ENCODE data around the gene PHF21A. TPM values are rescaled to one million over a fixed set of nuclear protein-coding genes. Genes with fewer than 3 reads are reported as not detected.

PHF21A gene
- total and polyA plus RNA-seq, 2 of the 13 experiments (the other 11 are each of a cell fraction or from before 2014, with no cell fraction given): 4.1 to 34.6 TPM

- no peak for TF ChIP-seq ZFP82 (CRISPR knock-in tag; IDR thresholded peaks at IDR 0.05; ENCODE audit: borderline replicate concordance)
- no peak for TF ChIP-seq ZNF629 (CRISPR knock-in tag; conservative IDR thresholded peaks at IDR 0.05)
- TF ChIP-seq ZNF20 (CRISPR knock-in tag; IDR thresholded peaks at IDR 0.05): no peak
- TF ChIP-seq CENPBD1 (CRISPR knock-in tag; IDR thresholded peaks at IDR 0.05; ENCODE audit: borderline replicate concordance, low read depth): no peak
- TF ChIP-seq REXO4 (CRISPR knock-in tag; IDR thresholded peaks at IDR 0.05; ENCODE audit: borderline replicate concordance): no peak
- no peak for TF ChIP-seq ZBED4 (CRISPR knock-in tag; IDR thresholded peaks at IDR 0.05; ENCODE audit: borderline replicate concordance)
- TF ChIP-seq SRSF1 (optimal IDR thresholded peaks at IDR 0.05; ENCODE audit: low read depth, low read length): no peak
- no peak for TF ChIP-seq NFE2L1 (CRISPR knock-in tag; IDR thresholded peaks at IDR 0.05; ENCODE audit: borderline replicate concordance)
- no peak for TF ChIP-seq ZNF619 (CRISPR knock-in tag; IDR thresholded peaks at IDR 0.05)
- no peak for TF ChIP-seq ZSCAN31 (CRISPR knock-in tag; IDR thresholded peaks at IDR 0.05; ENCODE audit: low read depth)
- TF ChIP-seq NCOA5 (CRISPR knock-in tag; IDR thresholded peaks at IDR 0.05): no peak
- TF ChIP-seq ZNF275 (CRISPR knock-in tag; IDR thresholded peaks at IDR 0.05; ENCODE audit: borderline replicate concordance): peak; percentile 31; the same call in 1 of the 2 replicates
- TF ChIP-seq STAT5B (CRISPR knock-in tag; IDR thresholded peaks at IDR 0.05): no peak
- TF ChIP-seq NFIC (IDR thresholded peaks at IDR 0.05; ENCODE audit: low read length): no peak
- TF ChIP-seq MAF1 (CRISPR knock-in tag; IDR thresholded peaks at IDR 0.05; ENCODE audit: borderline replicate concordance): no peak
- TF ChIP-seq ZBTB4 (CRISPR knock-in tag; IDR thresholded peaks at IDR 0.05; ENCODE audit: borderline replicate concordance): no peak
- TF ChIP-seq ARHGAP35 (CRISPR knock-in tag; IDR thresholded peaks at IDR 0.05; ENCODE audit: borderline replicate concordance): no peak
- TF ChIP-seq PCBP1 (IDR thresholded peaks at IDR 0.05; ENCODE audit: borderline replicate concordance, low read depth, low read length): no peak
- no peak for TF ChIP-seq PLRG1 (conservative IDR thresholded peaks at IDR 0.05)
- 0 out of 2 replicates have a peak, but pooled peaks have one; percentile 40 for TF ChIP-seq ZNF556 (CRISPR knock-in tag; IDR thresholded peaks at IDR 0.05; ENCODE audit: borderline replicate concordance)
Observed at GRCh38 chr11:46119352-46120216, 1.7 kb downstream of the PHF21A start (continued).
